Type B pancreatic cell (in vitro differentiated cells): Measurements from ENCODE around the gene KCNE3. TPM values are rescaled to one million over a fixed set of nuclear protein-coding genes. Genes with fewer than 3 reads are reported as not detected.

Experiments
- DNase-seq: peaks from one replicate; pipeline ENCODE4 v3.0.0; 2021; ENCODE audit warnings: mixed read lengths; ENCODE audit not compliant: unreplicated experiment; ENCODE audit errors: extremely low spot score
- H3K27ac Mint-ChIP-seq: 2 replicates; pipeline ENCODE4 v1.8.0; 2021; ENCODE audit warnings: mild to moderate bottlenecking, mixed read lengths
- H3K27me3 Mint-ChIP-seq: 2 replicates; pipeline ENCODE4 v1.8.0; 2021; ENCODE audit warnings: mixed read lengths
- H3K36me3 Mint-ChIP-seq: 2 replicates; pipeline ENCODE4 v1.8.0; 2021; ENCODE audit warnings: mixed read lengths
- H3K4me1 Mint-ChIP-seq: one replicate; pipeline ENCODE4 v1.8.0; 2021; ENCODE audit warnings: mixed read lengths; ENCODE audit not compliant: unreplicated experiment
- H3K4me3 Mint-ChIP-seq: 2 replicates; pipeline ENCODE4 v1.8.0; 2021; ENCODE audit warnings: mild to moderate bottlenecking, mixed read lengths
- H3K9me3 Mint-ChIP-seq: 2 replicates; pipeline ENCODE4 v1.8.0; 2021; ENCODE audit warnings: mixed read lengths
- CTCF ChIP-seq: fragments of 200-600 bp; sonication (generic); conservative IDR thresholded peaks from 2 replicates; pipeline ENCODE4 v1.5.0; 2021; ENCODE audit warnings: antibody characterized with exemption, mild to moderate bottlenecking
- total RNA-seq: library from RNA; stranded (reverse); gene quantifications from 2 replicates; pipeline ENCODE4 v1.2.1, GENCODE V29; 2021; ENCODE audit warnings: low replicate concordance

Gene KCNE3
- total RNA-seq, 1 donor from 2014 or later, result 12.5 TPM

- no peak for TF ChIP-seq CTCF
- DNase-seq, result no peak
- Mint-ChIP-seq H3K4me1 (peaks cover 8% of the 10 kb centered on the region), H3K4me3 (no peak overlapping the region), H3K36me3 (no peaks in the 10 kb centered on the region), H3K27ac (no peak overlapping the region), H3K27me3 (no peaks in the 10 kb centered on the region), H3K9me3 (no peaks in the 10 kb centered on the region)
Observed at GRCh38 chr11:74412733-74413359, 54.5 kb downstream of the KCNE3 start.

- Mint-ChIP-seq H3K27ac (no peak overlapping the region), H3K4me1 (peaks cover 4% of the 10 kb centered on the region), H3K27me3 (no peaks in the 10 kb centered on the region), H3K9me3 (no peaks in the 10 kb centered on the region), H3K36me3 (no peaks in the 10 kb centered on the region), H3K4me3 (no peak overlapping the region)
- no peak for TF ChIP-seq CTCF
- no peak for DNase-seq
Observed at GRCh38 chr11:74412321-74412720, 55.0 kb downstream of the KCNE3 start.

- no peak for TF ChIP-seq CTCF
- Mint-ChIP-seq H3K9me3 (no peaks in the 10 kb centered on the region), H3K27me3 (peaks cover 13% of the 10 kb centered on the region), H3K36me3 (no peaks in the 10 kb centered on the region), H3K4me3 (no peak overlapping the region), H3K27ac (no peak overlapping the region), H3K4me1 (no peaks in the 10 kb centered on the region)
- no peak for DNase-seq
Observed at GRCh38 chr11:74409633-74410032, 57.7 kb downstream of the KCNE3 start.

Other genes starting within 250 kb of the KCNE3 start
- gene P4HA3, start 155.9 kb downstream of the KCNE3 start, total RNA-seq, result 0.17 and 0.34 TPM in 2 replicates
- gene PGM2L1, start 69.1 kb downstream of the KCNE3 start, total RNA-seq, result 5.0 and 10.3 TPM in 2 replicates
- gene LIPT2, start 26.2 kb upstream of the KCNE3 start, total RNA-seq, result 5.5 and 5.6 TPM in 2 replicates
- gene POLD3, start 125.0 kb upstream of the KCNE3 start, total RNA-seq, result 19.9 and 32.9 TPM in 2 replicates